Measurements from ENCODE around the gene RABAC1.

The RABAC1 gene

GRCh38 chr19:41909706-41910105 lies 49.4 kb downstream of the RABAC1 start:
- TF ChIP-seq, protein P1, sequence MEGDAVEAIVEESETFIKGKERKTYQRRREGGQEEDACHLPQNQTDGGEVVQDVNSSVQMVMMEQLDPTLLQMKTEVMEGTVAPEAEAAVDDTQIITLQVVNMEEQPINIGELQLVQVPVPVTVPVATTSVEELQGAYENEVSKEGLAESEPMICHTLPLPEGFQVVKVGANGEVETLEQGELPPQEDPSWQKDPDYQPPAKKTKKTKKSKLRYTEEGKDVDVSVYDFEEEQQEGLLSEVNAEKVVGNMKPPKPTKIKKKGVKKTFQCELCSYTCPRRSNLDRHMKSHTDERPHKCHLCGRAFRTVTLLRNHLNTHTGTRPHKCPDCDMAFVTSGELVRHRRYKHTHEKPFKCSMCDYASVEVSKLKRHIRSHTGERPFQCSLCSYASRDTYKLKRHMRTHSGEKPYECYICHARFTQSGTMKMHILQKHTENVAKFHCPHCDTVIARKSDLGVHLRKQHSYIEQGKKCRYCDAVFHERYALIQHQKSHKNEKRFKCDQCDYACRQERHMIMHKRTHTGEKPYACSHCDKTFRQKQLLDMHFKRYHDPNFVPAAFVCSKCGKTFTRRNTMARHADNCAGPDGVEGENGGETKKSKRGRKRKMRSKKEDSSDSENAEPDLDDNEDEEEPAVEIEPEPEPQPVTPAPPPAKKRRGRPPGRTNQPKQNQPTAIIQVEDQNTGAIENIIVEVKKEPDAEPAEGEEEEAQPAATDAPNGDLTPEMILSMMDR (conservative IDR thresholded peaks at IDR 0.05; ENCODE audit: control insufficient read depth, insufficient read depth, low read depth, low read length): no peak
- H3K4me3 ChIP-seq (ENCODE audit: control insufficient read depth, low read depth, low read length): no peak overlapping the region
- DNase-seq (ENCODE audit: low read depth): no peak

- H3K4me3 ChIP-seq (ENCODE audit: control insufficient read depth, low read depth, low read length): no peak overlapping the region
- DNase-seq (ENCODE audit: low read depth): no peak
- TF ChIP-seq, protein P1 (conservative IDR thresholded peaks at IDR 0.05; ENCODE audit: control insufficient read depth, insufficient read depth, low read depth, low read length): no peak
These were observed 50.2 kb downstream of the RABAC1 start for GRCh38 chr19:41908724-41909464.

- no peak for DNase-seq (ENCODE audit: low read depth)
- TF ChIP-seq, protein P1 (conservative IDR thresholded peaks at IDR 0.05; ENCODE audit: control insufficient read depth, insufficient read depth, low read depth, low read length): no peak
- H3K4me3 ChIP-seq (ENCODE audit: control insufficient read depth, low read depth, low read length): no peak overlapping the region
These were observed 51.0 kb downstream of the RABAC1 start for GRCh38 chr19:41907994-41908615.

DNA sequence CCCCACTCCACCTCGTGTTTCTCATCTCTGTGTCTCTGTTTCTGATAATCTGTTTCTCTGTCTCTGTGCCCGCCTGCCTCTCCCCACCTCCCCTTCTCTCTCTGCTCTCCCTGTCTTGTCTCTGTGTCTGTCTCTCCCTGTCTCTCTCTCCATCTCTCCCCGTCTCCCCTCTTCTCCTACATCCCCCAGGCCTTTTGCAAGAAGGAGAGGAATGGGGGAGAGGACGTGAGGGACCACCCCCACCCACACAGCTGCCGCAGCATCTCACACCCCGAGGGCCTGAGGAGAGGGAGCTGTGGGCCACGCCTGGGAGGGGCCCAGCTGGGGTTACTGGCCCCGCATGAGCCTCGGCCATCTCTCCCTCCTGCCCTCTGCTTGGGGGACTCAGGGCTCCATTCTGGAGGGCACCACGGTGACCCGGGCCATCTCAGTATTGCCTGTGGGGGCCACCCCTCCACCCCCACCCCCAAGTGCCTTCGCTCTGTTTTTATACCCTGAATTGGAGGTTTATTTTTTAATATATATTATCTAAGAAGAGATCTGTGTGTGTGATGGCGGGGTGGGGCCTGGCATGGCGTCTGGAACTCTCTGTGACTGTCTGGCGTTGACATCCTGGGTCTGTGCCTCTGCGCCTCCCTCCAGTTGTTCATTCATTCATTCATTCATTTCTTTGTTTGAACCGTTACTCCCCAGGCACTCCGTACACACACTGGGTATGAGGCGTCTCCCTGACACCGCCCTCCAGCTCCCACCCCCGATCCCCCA lies 52.0 kb downstream of the RABAC1 start:
- no peak for DNase-seq (ENCODE audit: low read depth)
- TF ChIP-seq, protein P1 (conservative IDR thresholded peaks at IDR 0.05; ENCODE audit: control insufficient read depth, insufficient read depth, low read depth, low read length): no peak
- H3K4me3 ChIP-seq (ENCODE audit: control insufficient read depth, low read depth, low read length): no peak overlapping the region
